Loucy (cell line): ENCODE results near the gene GPR78.

Source experiments
- EZH2phosphoT487 ChIP-seq: fragments of 200-600 bp; IDR thresholded peaks from 2 replicates; pipeline ENCODE4 v1.6.1; 2018; ENCODE audit warnings: antibody characterized with exemption, mild to moderate bottlenecking, moderate library complexity, borderline replicate concordance
- TF ChIP-seq, protein P1 (sequence below): fragments of 200-600 bp; sonication (generic); conservative IDR thresholded peaks from 2 replicates; pipeline ENCODE4 v1.5.1; 2014; ENCODE audit warnings: mild to moderate bottlenecking, antibody characterized with exemption, low read length

DNA sequence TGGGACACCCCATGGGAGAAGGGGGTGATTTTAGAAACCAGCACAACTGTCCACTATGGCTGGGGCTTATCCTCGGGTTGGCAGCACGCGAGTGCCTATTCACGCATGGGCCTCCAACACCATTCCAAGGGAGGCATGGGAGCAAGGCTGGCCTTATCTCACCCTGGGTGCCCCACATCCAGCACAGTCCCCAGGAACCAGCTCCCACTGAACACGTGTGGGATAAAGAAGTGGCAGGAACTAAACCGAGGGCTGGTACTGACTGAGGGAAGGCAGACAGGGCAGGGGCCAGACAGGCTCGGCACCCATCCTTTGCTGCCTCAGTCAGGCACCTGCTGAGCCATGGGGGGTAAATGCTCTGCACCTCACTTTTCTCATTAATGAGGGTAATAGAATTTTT, 43.7 kb upstream of the GPR78 start:
- TF ChIP-seq, protein P1, sequence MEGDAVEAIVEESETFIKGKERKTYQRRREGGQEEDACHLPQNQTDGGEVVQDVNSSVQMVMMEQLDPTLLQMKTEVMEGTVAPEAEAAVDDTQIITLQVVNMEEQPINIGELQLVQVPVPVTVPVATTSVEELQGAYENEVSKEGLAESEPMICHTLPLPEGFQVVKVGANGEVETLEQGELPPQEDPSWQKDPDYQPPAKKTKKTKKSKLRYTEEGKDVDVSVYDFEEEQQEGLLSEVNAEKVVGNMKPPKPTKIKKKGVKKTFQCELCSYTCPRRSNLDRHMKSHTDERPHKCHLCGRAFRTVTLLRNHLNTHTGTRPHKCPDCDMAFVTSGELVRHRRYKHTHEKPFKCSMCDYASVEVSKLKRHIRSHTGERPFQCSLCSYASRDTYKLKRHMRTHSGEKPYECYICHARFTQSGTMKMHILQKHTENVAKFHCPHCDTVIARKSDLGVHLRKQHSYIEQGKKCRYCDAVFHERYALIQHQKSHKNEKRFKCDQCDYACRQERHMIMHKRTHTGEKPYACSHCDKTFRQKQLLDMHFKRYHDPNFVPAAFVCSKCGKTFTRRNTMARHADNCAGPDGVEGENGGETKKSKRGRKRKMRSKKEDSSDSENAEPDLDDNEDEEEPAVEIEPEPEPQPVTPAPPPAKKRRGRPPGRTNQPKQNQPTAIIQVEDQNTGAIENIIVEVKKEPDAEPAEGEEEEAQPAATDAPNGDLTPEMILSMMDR = no peak
- no peak for TF ChIP-seq EZH2phosphoT487
